ENCODE results near the gene C1QC.
"Not testable (repeated sequence)": the region's sequence is repeated elsewhere in the genome, so short reads cannot be mapped to it uniquely, and the experiment has no call there.

Gene C1QC

DNA sequence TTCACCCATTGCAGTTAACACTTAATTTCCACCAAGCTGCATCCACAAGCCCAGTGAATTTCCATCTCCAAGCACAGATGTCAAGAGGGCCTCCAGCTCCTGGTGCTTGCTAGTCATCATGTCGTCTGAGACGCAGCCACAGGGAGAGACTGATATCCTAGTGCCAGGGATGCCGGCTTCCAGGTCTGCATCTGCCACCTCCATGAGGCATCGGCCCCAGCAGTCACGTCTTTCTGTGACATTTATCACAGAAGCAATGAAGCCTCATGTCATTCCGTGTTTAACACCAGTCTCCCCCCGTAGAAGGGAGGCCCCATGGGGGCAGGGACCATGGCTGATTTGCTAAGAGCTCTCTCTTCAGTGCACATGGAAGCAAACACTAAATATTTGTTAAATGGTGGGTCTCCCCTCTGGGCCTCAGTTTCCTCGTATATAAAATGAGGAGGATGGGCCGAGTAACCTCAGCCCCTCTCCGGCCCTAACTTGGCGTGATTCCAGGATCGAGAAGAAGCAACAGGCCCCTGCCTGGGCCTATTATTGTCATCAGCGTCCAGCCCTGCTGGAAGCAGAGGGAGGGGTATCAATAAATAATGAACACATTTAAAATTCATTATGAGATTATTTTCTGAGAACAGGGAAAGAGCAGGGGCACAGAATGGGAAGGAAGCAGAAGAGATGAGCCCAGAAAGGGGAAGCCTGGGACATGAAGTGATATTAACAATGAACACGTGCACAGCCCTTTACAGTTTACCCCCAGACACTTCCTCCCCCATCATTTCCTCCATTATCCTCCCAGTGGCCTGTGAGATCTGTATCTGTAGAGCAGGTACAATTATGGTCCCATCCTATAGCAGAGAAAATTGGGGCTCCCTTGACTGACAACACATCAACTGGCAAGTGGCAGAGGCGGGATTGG is 8.8 kb downstream of the C1QC start:
- peak; percentile 42 to 63 (median 53) for DNase-seq

GRCh38 chr1:22652881-22653316 is 9.5 kb downstream of the C1QC start, which contains the start of gene C1QB:
C1QB (plus strand) TSS chr1:22653236; CDS start chr1:22659463, 6,227 bp downstream.
- DNase-seq, result peak; percentile 55 to 78 (median 76)

DNA sequence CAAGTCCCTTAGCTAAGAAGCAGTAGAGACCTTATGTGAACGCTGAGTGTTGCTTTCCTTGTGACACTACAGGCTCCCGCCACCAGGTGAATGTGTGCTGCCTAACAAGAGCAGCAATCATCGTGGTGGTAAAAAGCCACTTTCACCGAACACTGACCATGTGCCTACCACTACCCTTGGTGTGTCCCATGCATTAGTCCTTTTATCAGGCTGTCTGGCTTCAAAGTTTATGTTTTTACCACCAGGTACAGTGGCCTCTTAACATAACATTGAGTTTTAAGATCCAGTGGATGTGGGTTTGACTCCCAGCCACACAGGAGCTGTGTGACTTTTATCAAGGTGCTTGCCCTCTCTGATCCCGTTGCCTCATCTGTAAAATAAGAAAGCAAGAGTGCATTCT is 11.3 kb downstream of the C1QC start:
- DNase-seq, result no peak

- DNase-seq, result no peak
Observed at GRCh38 chr1:22658385-22659163, 15.1 kb downstream of the C1QC start.

- no peak for DNase-seq
Observed at GRCh38 chr1:22660716-22661241, 17.3 kb downstream of the C1QC start.

- no peak for DNase-seq
Observed at GRCh38 chr1:22661880-22662279, 18.4 kb downstream of the C1QC start.

DNA sequence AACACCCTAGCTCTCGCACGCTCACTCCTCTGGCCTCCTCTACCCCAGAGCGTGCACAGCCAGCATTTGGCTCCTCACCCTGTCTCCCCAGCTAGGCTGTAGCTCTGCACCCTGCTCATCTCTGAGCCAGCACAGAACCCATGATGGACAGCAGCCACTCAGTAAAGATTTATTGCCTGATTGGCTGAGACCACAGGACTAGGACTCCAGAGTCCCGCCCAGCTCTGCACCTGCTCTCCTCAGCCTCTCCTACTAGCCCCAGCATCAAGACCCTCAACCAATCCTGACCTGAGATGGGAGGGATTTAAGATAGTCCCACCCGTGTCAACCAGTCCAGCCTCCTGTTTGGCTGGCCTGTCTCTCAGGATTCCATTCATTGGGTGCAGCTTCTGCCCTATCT is 18.9 kb downstream of the C1QC start:
- DNase-seq, result no peak

- no peak for DNase-seq
Observed at GRCh38 chr1:22662986-22663408, 19.6 kb downstream of the C1QC start.

GRCh38 chr1:22665752-22666151 is 22.3 kb downstream of the C1QC start:
- DNase-seq, result peak in 1 of 3 donors; percentile 38

GRCh38 chr1:22666412-22666811 is 23.0 kb downstream of the C1QC start:
- DNase-seq, result no peak

DNA sequence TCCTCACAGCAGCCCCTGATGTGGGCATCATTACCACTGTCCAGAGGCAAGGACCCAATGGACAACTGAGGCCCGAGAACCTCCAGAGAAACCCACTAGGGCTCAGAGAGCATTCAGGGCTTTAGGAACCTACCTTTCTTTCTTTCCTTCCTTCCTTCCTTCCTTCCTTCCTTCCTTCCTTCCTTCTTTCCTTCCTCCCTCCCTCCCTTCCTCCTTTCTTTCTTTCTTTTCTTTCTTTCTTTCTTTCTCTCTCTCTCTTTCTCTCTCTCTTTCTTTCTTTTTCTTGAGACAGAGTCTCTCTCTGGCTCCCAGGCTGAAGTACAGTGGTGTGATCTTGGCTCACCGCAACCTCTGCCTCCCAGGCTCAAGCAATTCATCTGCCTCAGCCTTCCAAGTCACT is 25.4 kb downstream of the C1QC start:
- DNase-seq, result not testable (repeated sequence)

- no peak for DNase-seq
Observed at GRCh38 chr1:22670352-22670975, 27.0 kb downstream of the C1QC start.

DNA sequence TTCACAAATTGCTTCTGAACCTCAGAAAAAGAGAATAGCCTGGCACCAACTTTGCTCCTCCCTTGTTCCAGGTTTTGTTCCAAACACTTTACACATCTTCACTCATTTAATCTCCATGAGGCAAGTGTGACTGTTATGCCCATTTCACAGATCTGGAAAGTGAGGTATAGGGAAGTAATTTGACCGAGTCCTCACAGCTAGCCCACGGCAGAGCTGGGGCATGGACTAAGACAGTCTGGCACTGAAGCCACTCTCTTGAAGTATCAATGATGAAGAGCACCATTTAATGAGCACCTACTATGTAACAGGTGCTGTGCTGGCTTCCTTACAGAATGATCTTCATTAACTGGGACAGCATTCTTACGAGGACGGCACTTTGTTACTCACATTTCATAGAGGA is 28.6 kb downstream of the C1QC start:
- no peak for DNase-seq

- DNase-seq, result peak; percentile 70 to 82 (median 78)
Observed at GRCh38 chr1:22673486-22674409, 30.3 kb downstream of the C1QC start.

- DNase-seq, result no peak
Observed at GRCh38 chr1:22674410-22674749, 30.9 kb downstream of the C1QC start.

GRCh38 chr1:22676151-22676550 is 32.7 kb downstream of the C1QC start:
- not testable (repeated sequence) for DNase-seq

- DNase-seq, result no peak
Observed at GRCh38 chr1:22676916-22677583, 33.6 kb downstream of the C1QC start.

DNA sequence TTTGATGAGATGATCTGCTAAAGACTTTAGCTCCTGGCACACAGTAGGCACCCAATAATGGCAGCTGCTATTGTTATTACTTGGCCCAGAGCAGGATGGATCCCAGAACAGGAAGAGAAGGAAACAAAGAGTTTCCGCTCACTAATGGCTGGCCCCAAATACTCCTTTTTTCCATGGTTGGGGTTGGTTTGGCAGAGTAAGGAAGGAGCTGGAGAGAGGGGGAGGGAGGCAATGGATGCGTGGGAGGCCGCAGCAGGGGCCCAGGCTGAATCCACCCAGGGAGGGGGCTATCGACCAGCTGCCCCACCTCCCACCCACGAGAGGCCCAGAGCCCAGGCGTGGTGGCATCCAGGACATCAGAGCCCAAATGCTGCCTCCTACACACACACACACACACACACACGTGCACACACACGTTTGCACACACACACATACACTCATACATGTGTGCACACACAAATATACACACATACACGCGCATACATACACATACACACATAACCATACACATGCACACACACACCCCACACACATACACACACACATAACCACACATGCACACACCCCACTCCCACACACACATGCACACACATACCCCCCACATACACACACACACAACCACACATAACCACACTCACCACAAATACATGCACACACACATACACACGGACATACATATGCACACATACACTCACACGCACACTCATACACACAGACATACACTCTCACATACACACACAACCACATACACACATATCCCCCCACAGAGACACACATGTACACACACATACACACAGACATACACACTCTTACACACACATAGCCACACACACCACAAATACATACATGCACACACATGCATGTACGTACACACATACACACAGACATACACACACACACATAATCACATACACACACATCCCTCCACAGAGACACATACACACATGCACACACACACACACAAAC is 34.8 kb downstream of the C1QC start:
- no peak for DNase-seq

DNA sequence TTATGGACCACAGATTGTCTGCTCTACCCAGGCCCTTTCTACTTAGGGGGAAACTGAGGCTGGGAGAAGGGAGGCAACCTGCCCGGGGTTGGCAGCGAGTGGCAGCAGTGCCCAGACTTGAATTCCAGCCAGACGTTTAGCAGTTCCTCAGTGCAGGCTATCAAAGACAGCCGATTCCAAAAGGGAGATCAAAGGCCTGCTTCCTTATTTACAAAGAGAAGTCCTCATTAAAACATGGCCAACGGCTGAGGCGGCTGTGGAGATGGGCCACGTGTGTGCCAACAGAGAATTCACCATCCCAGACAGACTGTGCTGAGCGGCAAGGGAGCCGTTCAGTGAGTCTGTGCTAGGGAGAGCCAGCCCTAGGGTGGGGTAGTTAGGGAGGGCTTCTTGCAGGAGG is 37.3 kb downstream of the C1QC start:
- no peak for DNase-seq
